CD8-positive, alpha-beta memory T cell (primary cell): Measurements from ENCODE around the gene MRTFB. TPM values are rescaled to one million over a fixed set of nuclear protein-coding genes. Genes with fewer than 3 reads are reported as not detected.

Experiments used
- CTCF ChIA-PET: fragments of 350-600 bp; sonication (Branson Sonifier 250); formaldehyde crosslinking; loops from one replicate; lab custom pipeline; 2021; ENCODE audit warnings: antibody characterized with exemption; lab: Charles Lee
- POLR2A ChIA-PET: fragments of 350-600 bp; sonication (Branson Sonifier 250); formaldehyde crosslinking; loops from one replicate; lab custom pipeline; 2021; ENCODE audit warnings: antibody characterized with exemption; lab: Charles Lee
- DNase-seq, 5 donors: peaks; one replicate each; pipeline versions ENCODE4 v3.0.0 to v3.0.0-alpha.2; 2020 to 2022; ENCODE audit warnings: mixed read lengths in 1 of 5
- H3K27ac ChIP-seq: one replicate; pipeline ENCODE4 v1.7.0; 2013; ENCODE audit warnings: low read depth, mild to moderate bottlenecking, low read length, moderate library complexity
- H3K27me3 ChIP-seq: 2 replicates; pipeline ENCODE4 v1.7.0; 2013; ENCODE audit warnings: low read length, mild to moderate bottlenecking; ENCODE audit not compliant: insufficient read depth, poor library complexity, severe bottlenecking
- H3K36me3 ChIP-seq: 2 replicates; pipeline ENCODE4 v1.7.0; 2013; ENCODE audit warnings: mild to moderate bottlenecking, low read length, moderate library complexity; ENCODE audit not compliant: insufficient read depth
- H3K4me1 ChIP-seq: 2 replicates; pipeline ENCODE4 v1.7.0; 2013; ENCODE audit warnings: mild to moderate bottlenecking, low read length, moderate library complexity; ENCODE audit not compliant: insufficient read depth
- H3K4me3 ChIP-seq: 2 replicates; pipeline ENCODE4 v1.7.0; 2013; ENCODE audit warnings: mild to moderate bottlenecking, low read length
- H3K9me3 ChIP-seq: 2 replicates; pipeline ENCODE4 v1.7.0; 2013; ENCODE audit warnings: mild to moderate bottlenecking, low read length
- H3K27ac Mint-ChIP-seq, 8 donors: one replicate each; pipeline ENCODE4 v1.8.0; 2020 to 2021; ENCODE audit warnings: mixed read lengths in 8 of 8, mild to moderate bottlenecking in 6 of 8, inconsistent platforms in 3 of 8, moderate library complexity in 3 of 8
- H3K27me3 Mint-ChIP-seq, 2 donors: one replicate each; pipeline ENCODE4 v1.8.0; 2020 to 2021; ENCODE audit warnings: mixed read lengths in 2 of 2, mild to moderate bottlenecking in 1 of 2, moderate library complexity in 1 of 2
- H3K36me3 Mint-ChIP-seq, 3 donors: one replicate each; pipeline ENCODE4 v1.8.0; 2020 to 2021; ENCODE audit warnings: mixed read lengths in 3 of 3, inconsistent platforms in 1 of 3, mild to moderate bottlenecking in 1 of 3
- H3K4me1 Mint-ChIP-seq, 3 donors: one replicate each; pipeline ENCODE4 v1.8.0; 2020 to 2021; ENCODE audit warnings: mixed read lengths in 3 of 3, inconsistent platforms in 1 of 3, mild to moderate bottlenecking in 1 of 3
- H3K4me3 Mint-ChIP-seq, 7 donors: one replicate each; pipeline ENCODE4 v1.8.0; 2020 to 2021; ENCODE audit warnings: mixed read lengths in 7 of 7, mild to moderate bottlenecking in 6 of 7, moderate library complexity in 4 of 7, inconsistent platforms in 2 of 7
- H3K9me3 Mint-ChIP-seq, 5 donors: one replicate each; pipeline ENCODE4 v1.8.0; 2020 to 2022; ENCODE audit warnings: mixed read lengths in 5 of 5, mild to moderate bottlenecking in 3 of 5, moderate library complexity in 2 of 5, inconsistent platforms in 1 of 5
- polyA plus RNA-seq: library from polyadenylated mRNA; unstranded; fragments of 300-500 nt; fragmentation: Illumina TruSeq; gene quantifications from one replicate; pipeline ENCODE4 v1.2.3, GENCODE V29; 2021
- total RNA-seq, 2 experiments: library from RNA; stranded (reverse); gene quantifications; one replicate each; pipeline ENCODE4 v1.2.3, GENCODE V29; 2021

The MRTFB gene
- total and polyA plus RNA-seq, 3 experiments from 2014 or later: 6.5 to 12.2 (median 12.0) TPM

GRCh38 chr16:14284930-14285512 lies 213.9 kb downstream of the MRTFB start:
- peaks cover 9 to 20% (median 15%) of the 10 kb centered on the region in 5 donors for H3K9me3 Mint-ChIP-seq
- CTCF ChIA-PET: interaction anchor here (0.8 to 2.2 kb wide), 5 partner anchors 24 to 365 kb away, joined by 3 to 10 read pairs (median 7); partner anchors contain the start of gene ERCC4
- Histone ChIP-seq H3K4me3 (peak overlapping the region; percentile 92), H3K27ac (peak overlapping the region; percentile 62), H3K4me1 (peaks cover 3% of the 10 kb centered on the region), H3K36me3 (no peaks in the 10 kb centered on the region), H3K27me3 (no peaks in the 10 kb centered on the region), H3K9me3 (peaks cover 6% of the 10 kb centered on the region)
- peaks cover 2 to 12% (median 6%) of the 10 kb centered on the region in 3 donors for H3K36me3 Mint-ChIP-seq
- DNase-seq: no peak
- POLR2A ChIA-PET: no interaction called here
- peaks cover 18 to 32% (median 28%) of the 10 kb centered on the region in 3 donors for H3K4me1 Mint-ChIP-seq
- H3K4me3 Mint-ChIP-seq: peak overlapping the region; percentile 87 to 96 (median 91)
- peaks cover 0 to 16% of the 10 kb centered on the region in 2 donors for H3K27me3 Mint-ChIP-seq
- peak overlapping the region; percentile 86 to 97 (median 94) for H3K27ac Mint-ChIP-seq

DNA sequence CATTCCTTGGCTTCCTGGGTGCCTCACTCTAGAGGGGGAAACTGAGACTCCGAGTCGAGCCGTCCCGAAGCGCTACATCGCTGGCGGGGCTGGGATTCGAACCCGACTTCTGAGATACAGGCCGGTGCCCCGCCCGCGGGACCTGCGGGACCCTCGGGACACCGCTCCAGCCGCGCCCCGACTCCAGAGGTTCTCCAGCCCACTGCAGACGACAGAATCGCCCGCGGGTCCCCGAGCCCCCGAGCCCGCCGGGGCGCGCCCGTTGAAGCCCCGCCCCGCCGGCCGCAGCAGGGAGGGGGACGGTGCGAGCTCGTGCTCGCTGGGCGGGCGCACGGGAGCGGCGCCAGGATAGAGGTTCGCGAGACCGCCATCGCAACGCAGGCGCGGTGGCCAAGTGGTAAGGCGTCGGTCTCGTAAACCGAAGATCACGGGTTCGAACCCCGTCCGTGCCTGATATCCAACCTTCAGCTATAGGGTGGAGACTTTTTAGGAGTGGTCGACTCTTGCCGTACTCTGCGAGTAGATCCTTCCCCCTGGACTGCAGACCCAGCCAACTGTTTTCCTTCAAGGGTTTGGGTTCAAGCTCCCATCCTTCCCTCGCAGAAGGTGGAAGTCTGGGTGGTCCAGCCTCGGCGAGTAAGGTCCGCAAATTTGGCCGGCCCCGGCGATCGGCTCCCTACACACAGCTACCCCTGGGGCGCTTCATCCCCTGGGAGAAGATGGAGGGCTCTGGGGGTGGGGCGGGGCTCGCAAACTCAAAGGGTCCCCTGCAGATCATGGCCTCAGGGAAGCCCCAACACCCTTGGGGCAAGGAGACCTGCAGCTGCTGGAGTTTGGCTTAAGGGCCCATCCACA lies 214.6 kb downstream of the MRTFB start:
- POLR2A ChIA-PET: interaction anchor here (0.5 to 0.8 kb wide), 2 partner anchors 10 to 11 kb away, joined by 3 to 4 read pairs; no protein-coding TSS in a partner anchor
- peak; percentile 89 to 97 (median 94) for DNase-seq
- H3K27me3 Mint-ChIP-seq: peaks cover 0 to 16% of the 10 kb centered on the region in 2 donors
- Histone ChIP-seq H3K4me3 (peak overlapping the region; percentile 92), H3K27me3 (no peaks in the 10 kb centered on the region), H3K36me3 (no peaks in the 10 kb centered on the region), H3K27ac (peak overlapping the region; percentile 62), H3K4me1 (peaks cover 3% of the 10 kb centered on the region), H3K9me3 (peaks cover 6% of the 10 kb centered on the region)
- CTCF ChIA-PET: interaction anchor here (0.8 to 2.2 kb wide), 8 partner anchors 10 to 366 kb away, joined by 3 to 10 read pairs (median 4); partner anchors contain the start of gene ERCC4
- peak overlapping the region; percentile 89 to 97 (median 94) for H3K27ac Mint-ChIP-seq
- peaks cover 2 to 15% (median 6%) of the 10 kb centered on the region in 3 donors for H3K36me3 Mint-ChIP-seq
- H3K9me3 Mint-ChIP-seq: peaks cover 11 to 23% (median 18%) of the 10 kb centered on the region in 5 donors
- H3K4me1 Mint-ChIP-seq: peaks cover 18 to 32% (median 28%) of the 10 kb centered on the region in 3 donors
- peak overlapping the region; percentile 87 to 96 (median 91) for H3K4me3 Mint-ChIP-seq

DNA sequence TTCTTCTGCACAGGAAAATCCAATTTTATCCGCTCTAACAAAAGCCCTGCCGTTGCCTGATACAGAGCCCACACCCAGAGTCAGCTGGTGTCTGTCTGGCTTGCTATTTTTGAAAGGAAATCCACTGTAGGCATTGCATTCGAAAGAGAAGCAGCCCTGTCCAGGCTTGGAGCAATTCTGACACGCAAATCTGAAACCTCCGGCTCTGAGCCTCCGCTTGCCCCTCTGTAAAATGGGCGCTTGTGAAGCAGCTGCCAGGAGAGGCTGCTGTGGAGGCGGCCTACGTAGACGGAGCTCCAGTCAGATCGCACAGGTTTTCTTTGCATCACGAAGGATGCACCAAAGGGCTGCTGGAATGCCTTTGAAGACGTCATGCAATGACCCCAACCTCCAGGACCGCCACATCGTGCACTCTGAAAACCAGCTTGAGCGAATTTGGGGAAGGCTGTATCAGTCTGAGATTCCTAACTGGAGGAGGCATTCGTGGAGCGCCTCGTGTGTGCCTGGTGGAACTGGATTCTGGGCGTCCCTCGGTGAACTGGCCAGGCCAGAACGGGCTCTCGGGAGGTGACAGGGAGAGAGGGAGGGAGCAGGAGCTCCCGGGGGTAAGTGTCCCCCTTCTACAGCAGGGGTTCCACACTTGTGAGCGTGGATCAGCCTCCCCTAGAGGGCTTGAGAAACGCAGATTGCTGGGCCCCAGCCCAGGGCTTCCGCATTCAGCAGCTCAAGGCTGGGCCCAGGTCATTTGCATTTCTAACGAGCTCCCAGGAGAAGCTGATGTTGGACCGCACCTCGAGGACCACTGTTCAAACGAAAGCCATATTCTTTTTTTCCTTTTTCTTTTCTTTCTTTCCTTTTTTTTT lies 215.5 kb downstream of the MRTFB start:
- H3K4me1 Mint-ChIP-seq: peaks cover 18 to 32% (median 28%) of the 10 kb centered on the region in 3 donors
- H3K36me3 Mint-ChIP-seq: peaks cover 2 to 15% (median 6%) of the 10 kb centered on the region in 3 donors
- no peaks in the 10 kb centered on the region for H3K27me3 ChIP-seq
- H3K9me3 Mint-ChIP-seq: peaks cover 11 to 23% (median 18%) of the 10 kb centered on the region in 5 donors
- peak in 4 of 5 donors; percentile 21 to 68 (median 42) for DNase-seq
- H3K4me3 Mint-ChIP-seq: peak overlapping the region; percentile 83 to 96 (median 91)
- POLR2A ChIA-PET: interaction anchor here (0.5 to 0.8 kb wide), 4 partner anchors 9 to 19 kb away, joined by 3 to 13 read pairs (median 4); no protein-coding TSS in a partner anchor
- peak overlapping the region; percentile 92 for H3K4me3 ChIP-seq
- no peaks in the 10 kb centered on the region for H3K36me3 ChIP-seq
- peaks cover 3% of the 10 kb centered on the region for H3K4me1 ChIP-seq
- peak overlapping the region; percentile 66 to 96 (median 86) for H3K27ac Mint-ChIP-seq
- peaks cover 6% of the 10 kb centered on the region for H3K9me3 ChIP-seq
- H3K27me3 Mint-ChIP-seq: peaks cover 0 to 16% of the 10 kb centered on the region in 2 donors
- CTCF ChIA-PET: interaction anchor here (0.7 to 2.2 kb wide), 8 partner anchors 9 to 367 kb away, joined by 3 to 10 read pairs (median 4); partner anchors contain the start of gene ERCC4
- H3K27ac ChIP-seq: peak overlapping the region; percentile 62

DNA sequence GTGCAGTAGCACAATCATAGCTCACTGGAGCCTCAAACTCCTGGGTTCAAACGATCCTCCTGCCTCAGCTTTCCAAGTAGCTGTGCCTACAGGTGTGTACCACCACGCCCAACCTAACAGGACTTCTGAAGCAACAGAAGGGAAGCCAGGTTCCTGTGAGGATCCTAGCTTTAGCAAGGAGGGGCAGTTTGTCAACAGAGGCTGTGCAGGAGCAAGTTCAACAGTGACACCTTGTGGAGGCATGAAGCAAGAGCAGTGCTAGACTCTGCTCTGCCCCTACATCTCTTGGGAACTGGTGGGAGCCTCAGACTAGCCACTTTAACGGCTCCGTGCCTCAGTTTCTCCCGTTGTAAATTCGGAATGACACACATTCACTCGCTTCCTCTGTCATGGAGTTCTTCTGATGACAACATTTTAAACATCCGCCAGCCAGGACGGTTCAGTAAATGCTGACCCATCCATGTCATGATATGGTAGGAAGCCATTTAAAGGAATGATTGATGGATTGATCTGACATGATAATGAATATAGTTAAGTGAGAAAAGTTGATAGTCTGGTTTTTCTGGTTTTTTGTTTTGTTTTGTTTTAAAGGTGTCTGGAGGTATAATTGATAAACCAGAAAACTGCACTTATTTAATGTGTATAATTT lies 218.7 kb downstream of the MRTFB start:
- Mint-ChIP-seq H3K4me1 (peaks cover 15 to 25% (median 22%) of the 10 kb centered on the region in 3 donors), H3K27me3 (peaks cover 0 to 15% of the 10 kb centered on the region in 2 donors), H3K4me3 (no peak overlapping the region), H3K9me3 (peaks cover 11 to 23% (median 18%) of the 10 kb centered on the region in 5 donors), H3K27ac (no peak overlapping the region), H3K36me3 (peaks cover 2 to 15% (median 6%) of the 10 kb centered on the region in 3 donors)
- CTCF ChIA-PET: no interaction called here
- no peak overlapping the region for H3K27ac ChIP-seq
- no peaks in the 10 kb centered on the region for H3K36me3 ChIP-seq
- POLR2A ChIA-PET: no interaction called here
- H3K4me3 ChIP-seq: no peak overlapping the region
- DNase-seq: peak in 1 of 5 donors; percentile 53
- H3K27me3 ChIP-seq: no peaks in the 10 kb centered on the region
- H3K4me1 ChIP-seq: no peaks in the 10 kb centered on the region
- peaks cover 6% of the 10 kb centered on the region for H3K9me3 ChIP-seq

DNA sequence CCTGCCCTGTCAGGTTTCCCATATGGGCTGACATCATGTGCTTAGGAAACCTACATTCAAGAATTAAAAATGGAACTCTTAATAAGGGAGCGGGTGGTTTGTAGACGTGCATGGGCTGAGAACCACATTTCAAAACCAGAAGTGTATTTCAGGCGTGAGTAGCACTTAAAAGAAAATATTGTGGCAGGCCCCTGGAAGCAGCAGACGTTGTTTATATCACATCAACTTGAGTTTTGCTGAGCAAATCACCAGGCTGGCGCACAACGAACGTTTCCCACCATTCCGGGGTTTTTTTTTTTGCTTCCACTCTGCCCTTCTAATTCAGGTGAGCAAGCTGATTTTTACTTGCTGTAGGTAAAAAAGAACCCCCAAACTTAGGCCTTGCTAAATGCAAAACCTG lies 220.2 kb downstream of the MRTFB start:
- CTCF ChIA-PET: no interaction called here
- Histone ChIP-seq H3K4me1 (no peaks in the 10 kb centered on the region), H3K27ac (no peak overlapping the region), H3K27me3 (no peaks in the 10 kb centered on the region), H3K4me3 (no peak overlapping the region), H3K36me3 (no peaks in the 10 kb centered on the region), H3K9me3 (peaks cover 6% of the 10 kb centered on the region)
- no peak for DNase-seq
- Mint-ChIP-seq H3K4me1 (peaks cover 8 to 11% (median 10%) of the 10 kb centered on the region in 3 donors), H3K36me3 (peaks cover under 1 to 15% (median 2%) of the 10 kb centered on the region in 3 donors), H3K9me3 (peaks cover 11 to 23% (median 18%) of the 10 kb centered on the region in 5 donors), H3K4me3 (no peak overlapping the region), H3K27ac (no peak overlapping the region), H3K27me3 (peaks cover 0 to 1% of the 10 kb centered on the region in 2 donors)
- POLR2A ChIA-PET: interaction anchor here (0.6 kb wide), 1 partner anchor 107 kb away, joined by 4 read pairs; no protein-coding TSS in a partner anchor

GRCh38 chr16:14292051-14292825 lies 221.1 kb downstream of the MRTFB start:
- POLR2A ChIA-PET: no interaction called here
- H3K27ac Mint-ChIP-seq: peak overlapping the region in 1 of 8 donors; percentile 50
- H3K9me3 Mint-ChIP-seq: peaks cover 11 to 20% (median 18%) of the 10 kb centered on the region in 5 donors
- H3K27ac ChIP-seq: no peak overlapping the region
- H3K36me3 ChIP-seq: no peaks in the 10 kb centered on the region
- no peak overlapping the region for H3K4me3 Mint-ChIP-seq
- no peaks in the 10 kb centered on the region for H3K27me3 ChIP-seq
- peaks cover 4% of the 10 kb centered on the region in 3 donors for H3K4me1 Mint-ChIP-seq
- peaks cover 0 to 15% (median 2%) of the 10 kb centered on the region in 3 donors for H3K36me3 Mint-ChIP-seq
- no peak overlapping the region for H3K4me3 ChIP-seq
- H3K27me3 Mint-ChIP-seq: no peaks in the 10 kb centered on the region
- CTCF ChIA-PET: no interaction called here
- DNase-seq: no peak
- H3K9me3 ChIP-seq: peaks cover 6% of the 10 kb centered on the region
- H3K4me1 ChIP-seq: no peaks in the 10 kb centered on the region
